ENCODE measurements around the gene IHH. TPM values are rescaled to one million over a fixed set of nuclear protein-coding genes. Genes with fewer than 3 reads are reported as not detected.

The IHH gene
- total RNA-seq, 1 experiment from 2014 or later: not detected

- Mint-ChIP-seq H3K4me1 (peaks cover 16 to 17% of the 10 kb centered on the region in 2 experiments), H3K27ac (no peak overlapping the region), H3K36me3 (ENCODE audit: insufficient read depth in 1 of 3, low read depth in 3 of 3) (peaks cover 0 to 1% (median 0%) of the 10 kb centered on the region in 3 experiments; a peak in 1 of 7 replicates), H3K9me3 (peaks cover 0 to 3% of the 10 kb centered on the region in 2 experiments; a peak in 2 of 5 replicates), H3K27me3 (ENCODE audit: low read depth) (peaks cover 11% of the 10 kb centered on the region), H3K4me3 (no peak overlapping the region)
- H2BK20ac ChIP-seq (ENCODE audit: low read depth, low read length, poor library complexity, severe bottlenecking): no peak overlapping the region
- no peak overlapping the region for H2BK5ac ChIP-seq (ENCODE audit: insufficient read length, low read length)
- H2BK15ac ChIP-seq (ENCODE audit: low read depth, low read length): no peak overlapping the region
- H3K9me3 ChIP-seq (ENCODE audit: control insufficient read depth, low read depth, low read length): no peaks in the 10 kb centered on the region
- TF ChIP-seq CTCF (conservative IDR thresholded peaks at IDR 0.05): no peak
- no peak overlapping the region for H2BK12ac ChIP-seq (ENCODE audit: insufficient read length, low read depth, low read length)
- H4K5ac ChIP-seq (ENCODE audit: insufficient read length, low read depth, low read length): no peak overlapping the region
- H3K27ac ChIP-seq (ENCODE audit: insufficient read length, low read depth, low read length): no peak overlapping the region
- no peak overlapping the region for H3K4ac ChIP-seq (ENCODE audit: low read depth, low read length)
- no peak overlapping the region for H3K9ac ChIP-seq (ENCODE audit: extremely low read depth, insufficient read length, low read length)
- no peak overlapping the region for H4K91ac ChIP-seq (ENCODE audit: insufficient read length, low read depth, low read length)
- no peaks in the 10 kb centered on the region for H3K27me3 ChIP-seq (ENCODE audit: insufficient read depth, low read length)
- no peak overlapping the region for H3K23ac ChIP-seq (ENCODE audit: insufficient read length, low read depth, low read length)
- no peak overlapping the region for H4K8ac ChIP-seq (replicated peaks; ENCODE audit: insufficient read length, low read depth, low read length)
- DNase-seq: no peak
- H3K4me2 ChIP-seq (ENCODE audit: insufficient read depth, insufficient read length, low read length): no peak overlapping the region
- no peak overlapping the region for H2AK5ac ChIP-seq (ENCODE audit: insufficient read length, low read length)
- H4K20me1 ChIP-seq (ENCODE audit: control insufficient read depth, insufficient read depth, insufficient read length): no peaks in the 10 kb centered on the region
- H3K14ac ChIP-seq (ENCODE audit: insufficient read depth, low read length): no peak overlapping the region
- no peak overlapping the region for H2AFZ ChIP-seq (ENCODE audit: low read length)
- H3K56ac ChIP-seq (ENCODE audit: insufficient read length, low read depth, low read length): no peak overlapping the region
- H3T11ph ChIP-seq (ENCODE audit: low read length): no peak overlapping the region
- no peaks in the 10 kb centered on the region for H3K23me2 ChIP-seq (ENCODE audit: insufficient read length, low read depth, low read length, poor library complexity, severe bottlenecking)
- no peaks in the 10 kb centered on the region for H3K79me2 ChIP-seq (ENCODE audit: insufficient read depth, low read length)
- no peak overlapping the region for H2BK120ac ChIP-seq (ENCODE audit: low read depth, low read length, poor library complexity, severe bottlenecking)
- H3K79me1 ChIP-seq (ENCODE audit: insufficient read depth, low read depth, low read length, poor library complexity, severe bottlenecking): no peaks in the 10 kb centered on the region
- no peaks in the 10 kb centered on the region; the same call in 1 of the 2 replicates for H3K4me1 ChIP-seq (ENCODE audit: insufficient read depth, low read length)
- H3K18ac ChIP-seq (ENCODE audit: insufficient read length, low read depth, low read length): no peak overlapping the region
These were observed 24.1 kb upstream of the IHH start for GRCh38 chr2:219084791-219085190.
